GM18858 (cell line): ENCODE results near the gene PLD5.
"Not testable (repeated sequence)": the region's sequence is repeated elsewhere in the genome, so short reads cannot be mapped to it uniquely, and the experiment has no call there.

Experiments used
- ATAC-seq: cut with Tn5 transposase; IDR thresholded peaks from one replicate; pipeline ENCODE4 v1.9.1; 2021; ENCODE audit not compliant: unreplicated experiment

PLD5 gene

DNA sequence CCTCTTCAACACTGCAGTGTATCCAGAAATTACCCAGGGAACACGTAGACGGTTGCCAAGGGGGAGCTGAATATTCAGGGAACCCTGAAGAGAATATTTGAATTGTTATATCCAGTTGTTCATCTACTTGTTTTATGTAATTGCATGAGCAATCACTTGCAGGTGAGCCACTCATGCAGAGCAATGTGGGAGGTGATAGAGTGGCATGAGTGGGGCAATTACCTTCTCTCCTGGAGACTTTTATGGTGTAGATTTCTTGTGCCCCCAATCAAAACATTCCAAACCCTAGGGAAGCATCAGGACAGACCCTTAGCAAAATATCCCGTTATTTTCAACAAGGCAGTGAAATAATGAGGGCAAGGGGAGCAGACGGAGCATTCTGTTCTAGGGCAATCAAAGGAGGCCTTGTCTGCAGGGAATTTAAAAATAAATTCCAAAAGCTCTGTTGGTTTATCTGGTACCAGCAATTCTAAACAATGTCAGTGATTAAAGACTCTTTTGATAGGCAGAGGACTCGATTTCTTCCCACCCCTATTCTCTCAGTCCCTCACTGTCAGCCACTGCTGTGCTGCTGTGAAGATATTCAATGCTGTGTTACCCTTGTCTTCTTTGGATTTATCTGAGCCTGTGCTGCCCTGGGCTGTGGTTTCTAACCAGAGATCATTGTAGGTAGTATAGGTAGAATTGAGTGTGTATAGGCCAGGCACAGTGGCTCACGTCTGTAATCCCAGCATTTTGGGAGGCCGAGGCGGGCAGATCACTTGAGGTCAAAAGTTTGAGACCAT, 345.4 kb downstream of the PLD5 start:
- no peak for ATAC-seq

DNA sequence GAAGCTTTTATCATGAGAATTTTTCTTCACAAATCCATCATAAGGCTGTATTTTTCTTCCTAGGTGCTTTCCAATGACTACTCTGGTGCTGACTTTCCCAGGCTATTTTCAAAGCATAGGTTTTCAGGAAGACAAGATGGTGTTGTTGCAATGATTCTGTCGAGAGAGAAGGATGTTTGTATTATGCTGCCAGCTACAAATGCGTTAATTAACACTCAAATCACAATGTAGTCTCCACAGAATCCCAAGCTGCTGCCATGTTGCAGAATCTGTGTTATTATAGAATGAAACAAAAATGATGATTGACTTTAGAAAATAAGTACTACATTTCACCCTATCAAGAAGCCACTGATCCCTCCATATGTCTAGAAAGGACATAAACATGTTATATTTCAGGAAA, 346.1 kb downstream of the PLD5 start:
- no peak for ATAC-seq

DNA sequence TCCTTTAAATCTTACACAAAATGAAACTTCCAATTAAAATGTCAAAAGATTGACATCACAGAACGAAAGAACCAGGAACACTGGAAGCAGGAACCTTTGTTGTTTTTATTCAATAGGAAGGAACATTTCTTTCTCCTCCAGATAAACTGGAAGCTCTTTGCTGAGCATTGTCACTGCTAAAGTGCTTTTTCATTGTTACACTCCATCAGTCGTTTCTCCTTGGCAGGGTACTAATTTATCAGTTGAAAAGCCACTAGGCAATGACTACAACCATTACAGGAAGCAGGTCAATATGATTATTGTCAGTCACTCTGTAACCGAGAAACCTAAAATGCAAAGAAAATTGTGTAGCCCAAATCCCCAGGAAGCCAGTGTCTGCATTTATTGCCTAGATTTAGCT, 362.4 kb downstream of the PLD5 start:
- no peak for ATAC-seq

DNA sequence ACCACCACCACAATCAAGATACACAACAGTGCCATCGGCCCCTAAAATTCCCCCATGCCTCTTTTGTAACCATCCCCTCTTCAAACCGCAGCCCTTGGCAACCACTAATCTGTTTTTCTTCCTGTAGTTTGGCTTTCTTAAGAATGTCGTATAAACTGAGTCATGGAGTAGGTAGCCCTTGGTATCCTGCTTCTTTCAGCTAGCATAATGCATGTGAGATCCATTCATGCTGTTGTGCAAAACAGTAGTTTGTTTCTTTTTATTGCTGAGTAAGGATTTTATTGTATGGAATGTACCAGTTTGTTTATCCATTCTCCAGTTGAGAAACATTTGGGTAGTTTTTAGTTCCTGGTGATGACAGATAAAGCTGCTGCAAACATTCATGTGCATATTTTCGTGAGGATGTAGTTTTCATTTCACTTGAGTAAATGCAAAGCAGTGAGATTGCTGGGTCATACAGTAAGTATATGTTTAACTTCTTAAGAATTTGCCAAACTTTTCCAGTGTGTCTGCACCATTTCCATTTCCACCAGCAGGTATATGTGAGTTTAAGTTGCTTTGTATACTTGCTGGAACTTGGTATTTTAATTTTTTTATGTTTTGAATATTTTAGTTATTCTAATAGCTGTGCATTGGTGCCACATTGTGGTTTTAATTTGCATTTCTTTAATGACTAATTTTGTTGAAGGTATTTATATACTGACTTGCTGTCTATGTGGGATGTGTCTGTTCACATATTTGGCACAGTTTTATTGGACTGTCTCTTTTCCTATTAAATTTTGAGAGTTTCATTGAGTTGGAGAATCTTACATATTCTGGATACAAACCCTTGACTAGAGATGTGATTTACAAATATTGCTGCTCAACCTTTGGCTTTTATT, 377.2 kb downstream of the PLD5 start:
- no peak for ATAC-seq

DNA sequence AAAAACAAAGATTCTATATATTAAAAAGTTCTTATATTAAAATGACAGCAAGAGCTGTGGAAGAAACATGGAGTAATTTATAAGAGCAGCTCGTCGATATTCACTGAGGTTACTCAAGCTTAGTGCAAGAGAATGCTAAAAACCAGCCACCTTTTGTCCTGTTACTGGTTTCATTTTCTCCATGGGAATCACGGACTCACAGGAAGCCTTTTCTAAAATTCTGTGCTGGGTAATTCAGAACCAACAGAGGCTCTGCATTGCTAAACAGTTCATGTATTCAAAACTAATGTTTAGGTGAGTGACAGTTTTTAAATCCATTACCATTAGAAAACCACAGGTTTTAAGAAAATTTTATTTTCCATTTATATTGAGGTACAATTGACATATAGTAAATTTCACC, 377.8 kb downstream of the PLD5 start:
- ATAC-seq: no peak

DNA sequence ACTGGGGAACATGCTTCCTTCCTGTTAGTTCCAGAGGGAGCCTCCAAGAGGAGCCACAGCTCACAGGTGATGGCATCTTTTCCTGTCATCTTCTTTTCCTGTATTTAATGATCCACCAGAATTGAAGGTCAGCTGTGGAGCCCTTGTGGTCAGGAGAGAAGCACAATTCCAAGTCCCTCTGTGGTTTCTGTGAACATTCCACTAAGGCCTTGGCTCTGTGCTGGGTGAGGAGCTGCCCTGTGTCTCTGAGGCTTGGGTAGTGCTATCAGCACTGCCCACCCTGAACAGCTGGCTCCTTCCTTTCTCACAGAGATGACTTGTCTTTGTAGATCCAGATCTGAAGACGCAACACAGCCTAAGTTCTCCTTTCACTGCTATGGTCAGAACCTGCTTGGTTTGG, 383.7 kb downstream of the PLD5 start:
- ATAC-seq: no peak

DNA sequence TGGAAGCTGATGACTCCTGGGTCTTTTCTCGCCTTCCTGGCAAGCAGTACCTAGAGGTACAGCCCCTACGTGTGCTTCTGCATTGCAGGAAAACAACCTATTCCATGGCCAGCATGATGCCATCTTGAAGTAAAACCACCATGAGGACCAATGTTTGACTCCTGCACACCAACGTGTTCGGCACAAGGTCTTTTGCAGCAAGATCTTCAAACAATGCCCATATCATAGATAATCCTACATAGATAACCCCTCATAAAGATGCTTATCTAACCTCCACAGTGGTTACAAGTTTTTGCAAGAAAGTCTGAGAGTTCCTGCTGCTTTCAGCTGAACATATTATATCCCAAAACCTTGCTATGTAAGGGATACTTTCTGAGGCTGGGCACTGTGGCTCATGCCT, 384.5 kb downstream of the PLD5 start:
- ATAC-seq: no peak

DNA sequence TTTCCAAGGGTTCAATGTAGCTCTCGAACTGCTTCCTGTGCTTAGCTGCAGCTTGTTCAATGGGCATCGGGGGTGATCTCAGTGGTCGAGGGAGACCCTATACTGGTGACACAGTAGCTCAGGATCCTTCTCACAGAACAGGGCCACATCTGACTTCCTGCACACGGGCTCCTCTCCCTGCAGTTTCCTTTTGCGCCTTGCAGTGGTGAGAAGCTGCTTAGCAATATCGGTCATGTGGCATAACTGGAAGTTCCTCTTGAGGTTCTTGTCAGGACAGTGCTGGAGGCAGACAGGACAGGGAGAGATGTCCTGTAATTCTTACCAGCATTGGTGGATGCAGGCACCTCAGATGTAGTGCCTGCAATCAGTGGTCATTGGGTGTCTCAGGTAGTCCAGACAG, 385.1 kb downstream of the PLD5 start:
- ATAC-seq: peak; percentile 74

DNA sequence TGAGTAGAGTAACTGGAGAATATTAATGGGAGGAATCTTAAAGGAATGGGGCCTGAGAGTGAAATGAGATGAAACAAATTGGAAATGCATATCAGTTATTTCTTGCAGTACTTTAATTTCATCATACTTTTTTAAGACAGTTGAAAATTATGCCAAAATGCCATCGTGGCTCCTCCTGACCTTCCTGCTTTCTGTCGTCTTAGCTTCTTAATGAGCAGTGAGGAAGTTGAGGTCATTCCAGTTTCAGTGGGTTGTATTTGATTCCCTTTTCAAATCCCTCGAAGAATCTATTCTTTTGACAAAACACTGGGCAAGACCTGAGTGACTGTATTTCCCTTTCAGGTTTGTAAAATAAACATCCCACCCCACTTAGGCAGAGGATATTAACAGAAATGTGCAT, 390.7 kb downstream of the PLD5 start:
- no peak for ATAC-seq

DNA sequence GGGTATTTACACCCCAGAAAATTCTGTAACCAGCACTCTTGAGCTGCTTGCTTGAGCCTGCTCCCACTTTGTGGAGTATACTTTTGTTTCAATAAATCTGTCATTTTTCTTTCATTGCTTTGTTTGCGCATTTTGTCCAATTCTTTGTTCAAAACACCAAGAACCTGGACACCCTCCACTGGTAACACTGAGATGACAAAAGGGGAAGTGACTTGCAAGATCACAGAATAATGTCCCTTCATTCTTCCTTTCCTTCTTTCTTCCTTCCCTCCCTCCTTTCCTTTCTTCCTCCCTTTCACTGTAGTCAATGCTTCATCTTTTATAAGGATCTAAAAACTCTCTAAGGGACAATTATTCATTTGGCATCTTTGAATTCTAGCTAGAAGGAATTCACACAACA, 391.1 kb downstream of the PLD5 start:
- no peak for ATAC-seq

DNA sequence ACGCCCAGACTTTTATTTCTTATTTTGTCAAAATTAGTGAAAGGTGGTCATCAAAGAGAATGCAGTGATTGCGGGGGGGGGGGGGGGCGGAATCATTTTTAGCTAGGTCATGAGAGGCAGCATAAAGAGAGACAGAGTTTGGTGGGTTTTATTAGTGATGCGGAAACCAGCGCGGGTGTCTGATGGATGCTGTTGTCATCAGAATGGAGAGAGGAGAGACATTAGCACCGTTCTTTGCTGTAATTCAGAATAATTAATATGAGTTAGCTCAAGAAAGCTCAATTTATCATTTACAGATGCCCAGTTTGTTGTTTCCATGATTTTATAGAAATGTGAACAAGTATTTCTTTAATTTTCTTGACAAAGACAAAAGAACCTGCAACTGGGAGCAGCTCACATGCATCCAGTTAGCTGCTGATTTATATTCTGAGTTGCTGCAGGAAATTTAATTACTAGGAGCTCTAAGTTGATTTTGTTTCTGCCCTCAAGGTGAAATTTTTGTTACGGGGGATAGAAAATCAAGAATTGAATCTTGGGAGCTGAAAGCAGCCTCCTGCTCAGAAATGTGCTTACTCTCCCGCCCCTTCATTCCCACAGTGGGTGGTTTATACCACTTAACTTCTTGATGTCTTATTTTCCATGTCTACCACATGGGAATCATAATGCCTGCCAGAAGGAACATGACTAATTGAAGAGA, 392.2 kb downstream of the PLD5 start:
- ATAC-seq: no peak

DNA sequence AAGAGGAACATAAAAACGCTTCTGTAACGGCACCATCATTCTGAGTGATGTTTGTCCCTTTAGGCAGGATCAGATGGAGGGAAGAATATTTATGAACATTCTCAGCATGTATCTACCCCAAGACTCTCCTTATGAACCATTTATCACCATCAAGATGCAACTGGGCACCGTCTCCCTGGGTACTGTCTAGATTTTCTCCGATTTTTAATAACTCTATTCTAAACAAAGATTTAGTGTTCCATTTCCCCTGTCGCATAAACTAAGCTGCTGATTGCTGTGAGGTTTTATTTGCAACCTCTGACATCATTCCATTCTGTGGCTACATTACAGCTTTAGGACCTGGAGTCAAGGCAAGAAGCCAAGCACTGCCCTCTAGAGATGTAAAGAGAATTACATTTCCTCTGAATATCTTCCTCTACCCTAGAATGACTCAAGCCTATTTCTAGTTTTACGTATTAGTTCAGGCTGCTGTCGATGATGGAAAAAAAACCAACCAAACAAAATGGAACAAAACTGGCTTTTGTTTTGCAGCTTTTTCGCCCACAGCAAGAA, 395.5 kb downstream of the PLD5 start:
- ATAC-seq: peak; percentile 65

DNA sequence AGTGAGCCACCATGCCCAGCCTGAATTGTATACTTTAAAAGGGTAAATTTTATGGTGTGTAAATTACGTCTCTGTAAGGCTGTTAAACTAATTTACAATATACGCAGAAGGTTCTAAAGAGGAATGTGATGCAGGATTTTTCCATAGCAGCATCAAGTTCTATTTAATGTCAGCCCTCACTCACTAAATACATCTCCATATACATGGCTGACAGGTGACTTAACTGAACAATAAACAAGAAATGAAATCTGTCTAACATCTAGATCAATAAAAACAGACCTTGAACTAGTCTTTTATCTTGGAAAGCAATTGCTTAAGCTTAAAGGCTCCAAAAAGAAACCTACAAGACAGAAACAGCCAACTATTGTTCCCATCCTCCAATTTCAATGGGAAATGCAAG, 404.1 kb downstream of the PLD5 start:
- no peak for ATAC-seq

DNA sequence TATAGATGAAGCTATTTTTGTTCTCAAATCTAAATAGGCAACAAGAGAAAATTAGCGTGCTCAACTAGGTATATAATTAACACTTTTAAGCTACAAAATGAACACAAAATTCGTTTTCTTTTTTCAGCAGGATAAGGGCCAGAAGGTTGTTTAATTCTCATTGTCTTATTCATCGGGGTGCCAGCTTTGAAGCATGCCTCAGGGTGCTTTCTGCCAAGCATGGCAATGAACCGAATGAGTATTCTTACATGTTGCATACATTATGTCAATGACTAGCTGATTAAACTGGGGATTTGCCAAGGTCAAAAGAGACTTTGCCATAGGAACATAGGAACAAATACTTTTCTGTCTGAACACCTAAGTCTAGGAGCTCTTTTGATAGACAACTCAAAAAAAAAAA, 423.6 kb downstream of the PLD5 start:
- ATAC-seq: no peak

DNA sequence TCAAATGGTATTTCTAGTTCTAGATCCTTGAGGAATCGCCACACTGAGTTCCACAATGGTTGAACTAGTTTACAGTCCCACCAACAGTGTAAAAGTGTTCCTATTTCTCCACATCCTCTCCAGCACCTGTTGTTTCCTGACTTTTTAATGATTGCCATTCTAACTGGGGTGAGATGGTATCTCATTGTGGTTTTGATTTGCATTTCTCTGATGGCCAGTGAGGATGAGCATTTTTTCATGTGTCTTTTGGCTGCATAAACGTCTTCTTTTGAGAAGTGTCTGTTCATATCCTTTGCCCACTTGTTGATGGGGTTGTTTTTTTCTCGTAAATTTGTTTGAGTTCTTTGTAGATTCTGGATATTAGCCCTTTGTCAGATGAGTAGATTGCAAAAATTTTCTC, 427.2 kb downstream of the PLD5 start:
- not testable (repeated sequence) for ATAC-seq

DNA sequence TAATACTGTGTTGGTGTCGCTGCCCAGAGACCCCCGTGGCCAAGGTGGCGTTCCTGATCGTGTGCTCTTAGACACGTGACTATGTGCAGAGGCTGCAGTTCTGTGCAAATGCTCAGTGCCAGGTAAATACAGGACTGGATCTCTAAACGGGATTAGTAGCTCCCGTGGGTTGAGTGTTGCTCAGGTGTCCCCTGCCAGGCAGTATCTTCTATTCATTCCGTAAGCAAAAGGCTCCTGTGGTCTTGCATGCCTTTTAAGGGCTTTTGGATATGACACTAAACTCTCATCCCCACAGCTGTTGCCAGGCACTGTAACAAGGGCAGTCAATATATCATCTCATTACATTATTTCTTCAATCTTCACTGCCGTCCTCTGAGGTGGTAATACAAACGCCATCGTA, 431.4 kb downstream of the PLD5 start:
- ATAC-seq: no peak

DNA sequence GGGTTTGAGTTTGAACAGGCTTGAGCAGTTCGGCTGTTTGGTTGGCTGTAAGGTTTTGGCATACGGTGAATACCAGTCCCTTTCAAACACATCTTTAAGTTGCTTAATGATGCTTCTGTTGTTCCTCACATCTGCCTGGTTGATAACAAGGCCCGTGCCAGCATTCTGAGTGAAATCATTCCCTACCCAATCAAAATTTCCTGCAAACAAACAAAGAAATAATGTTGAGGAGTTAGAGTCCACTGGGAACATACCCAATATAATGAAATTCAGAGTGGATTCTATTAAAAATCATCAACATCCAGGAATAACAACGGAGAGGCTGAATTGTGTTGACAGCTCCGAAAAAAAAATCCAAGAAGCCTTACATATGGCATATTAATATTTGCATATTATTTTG, 434.6 kb downstream of the PLD5 start:
- no peak for ATAC-seq

DNA sequence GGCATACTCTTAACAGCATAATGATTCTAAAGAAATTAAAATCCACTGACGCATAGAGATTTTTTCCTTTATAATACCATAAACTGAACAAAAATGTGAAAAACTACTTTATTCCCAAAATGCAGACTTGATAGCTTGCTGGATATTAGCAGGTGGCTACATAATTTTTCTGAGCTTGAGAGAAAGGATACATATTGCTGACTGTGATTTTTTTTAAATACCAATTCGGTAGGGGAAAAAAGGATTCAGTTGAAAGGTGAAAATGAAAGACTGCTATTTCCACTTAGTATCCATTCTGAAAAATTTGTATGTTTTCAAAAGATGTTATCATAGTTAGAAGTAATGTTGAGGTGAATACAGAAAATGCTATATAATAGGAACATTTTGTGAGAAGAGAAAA, 435.6 kb downstream of the PLD5 start:
- no peak for ATAC-seq

DNA sequence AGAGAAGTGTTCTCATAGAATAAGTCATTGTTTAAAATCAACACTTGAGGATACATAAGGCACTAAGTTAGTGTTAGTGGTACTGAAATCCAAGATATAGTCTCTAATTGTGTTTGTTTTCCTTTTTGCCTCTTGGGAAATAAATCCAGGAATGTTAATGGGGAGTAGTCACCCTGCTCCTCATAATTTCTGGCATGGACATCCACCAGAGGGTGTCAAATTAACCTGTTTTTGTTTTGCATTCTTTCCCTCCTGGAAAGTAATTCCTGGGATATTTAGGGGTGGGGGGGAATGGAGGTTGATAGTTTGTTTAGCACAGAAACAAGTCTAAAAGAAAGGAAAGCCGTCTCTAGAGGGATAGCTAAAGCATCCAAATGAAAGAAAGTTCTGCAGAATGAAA, 437.8 kb downstream of the PLD5 start:
- ATAC-seq: no peak

DNA sequence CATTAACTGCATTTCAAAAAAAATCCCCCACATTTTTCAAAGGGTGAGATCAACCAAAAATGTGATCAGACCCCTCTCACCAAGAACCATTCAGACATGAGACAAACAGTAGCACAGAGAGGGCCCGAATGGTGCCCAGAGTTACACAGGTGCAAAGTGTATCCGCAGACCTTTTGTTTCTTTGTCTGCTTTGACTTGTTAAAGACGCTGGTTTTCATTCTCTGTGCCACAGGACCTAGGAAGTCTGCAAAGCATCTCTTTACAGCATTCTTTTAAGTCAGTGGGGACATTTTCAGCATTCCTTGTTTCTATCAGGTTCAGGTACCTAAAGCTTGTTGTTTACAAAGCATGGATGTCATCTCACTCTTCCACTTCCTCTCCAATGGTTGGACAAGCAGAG, 438.4 kb downstream of the PLD5 start:
- no peak for ATAC-seq

DNA sequence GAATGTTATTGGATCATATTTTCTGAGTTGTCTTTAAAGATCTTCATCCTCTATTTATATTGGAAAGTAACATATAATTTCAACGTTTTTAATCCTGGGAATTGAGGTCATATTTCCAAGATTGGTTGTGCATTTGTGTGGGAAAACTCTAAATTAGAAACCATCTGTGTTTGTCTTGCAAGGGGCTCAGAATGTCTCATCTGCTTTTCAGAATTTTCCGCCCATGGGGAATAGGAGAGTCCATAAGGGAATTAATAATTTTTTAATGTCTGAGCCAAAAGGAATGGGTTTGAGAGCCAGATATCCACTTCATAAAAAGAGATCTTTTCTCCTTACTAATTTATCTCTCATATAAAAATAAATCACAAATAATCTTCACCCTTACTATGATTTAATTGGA, 440.8 kb downstream of the PLD5 start:
- no peak for ATAC-seq

DNA sequence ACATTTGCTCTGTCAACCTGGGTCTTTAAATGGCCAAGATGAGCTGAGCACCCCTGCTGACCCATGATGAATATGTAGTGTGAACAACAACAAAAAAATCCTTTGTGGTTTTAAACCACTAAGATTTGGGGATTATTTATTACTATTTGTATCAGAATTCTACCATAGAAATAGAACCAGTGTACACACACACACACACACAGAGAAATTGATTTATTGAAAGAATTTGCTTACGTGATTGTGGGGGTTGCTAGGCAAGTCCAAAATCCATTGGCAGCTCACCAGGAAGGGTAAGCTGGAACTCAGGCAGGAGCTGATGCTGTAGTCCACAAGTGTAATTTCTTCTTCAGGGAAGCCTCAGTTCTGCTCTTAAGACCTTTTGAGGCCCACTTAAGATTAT, 443.1 kb downstream of the PLD5 start:
- no peak for ATAC-seq
